Glomerular endothelial cell (primary cell): ENCODE data around the gene JAM3. TPM values are rescaled to one million over a fixed set of nuclear protein-coding genes. Genes with fewer than 3 reads are reported as not detected.
"Not testable (repeated sequence)": the region's sequence is repeated elsewhere in the genome, so short reads cannot be mapped to it uniquely, and the experiment has no call there.

Experiments used
- DNase-seq: peaks from one replicate; pipeline ENCODE4 v3.0.0-alpha.2; 2011; ENCODE audit warnings: low read depth, low spot score; ENCODE audit errors: extremely low read depth
- total RNA-seq: library from RNA; depleted of rRNA; stranded (reverse); fragments of >200 nt; gene quantifications from 2 replicates; pipeline ENCODE4 v1.2.3, GENCODE V29; 2015

JAM3 gene
- total RNA-seq, 1 donor from 2014 or later: 108 TPM

GRCh38 chr11:134098566-134099184 lies 29.8 kb downstream of the JAM3 start:
- no peak for DNase-seq

- no peak for DNase-seq
Observed at GRCh38 chr11:134100171-134100570, 31.3 kb downstream of the JAM3 start.

- no peak for DNase-seq
Observed at GRCh38 chr11:134101282-134101681, 32.4 kb downstream of the JAM3 start.

- DNase-seq: no peak
Observed at GRCh38 chr11:134110252-134110815, 41.5 kb downstream of the JAM3 start.

GRCh38 chr11:134113787-134114186 lies 44.9 kb downstream of the JAM3 start:
- not testable (repeated sequence) for DNase-seq

GRCh38 chr11:134116210-134116609 lies 47.3 kb downstream of the JAM3 start:
- no peak for DNase-seq

GRCh38 chr11:134118006-134118405 lies 49.1 kb downstream of the JAM3 start:
- DNase-seq: no peak

- no peak for DNase-seq
Observed at GRCh38 chr11:134119094-134119493, 50.2 kb downstream of the JAM3 start.

GRCh38 chr11:134120143-134120850 lies 51.4 kb downstream of the JAM3 start:
- DNase-seq: no peak

GRCh38 chr11:134120921-134121526 lies 52.2 kb downstream of the JAM3 start:
- no peak for DNase-seq

GRCh38 chr11:134124660-134125451 lies 56.0 kb downstream of the JAM3 start:
- DNase-seq: no peak

- no peak for DNase-seq
Observed at GRCh38 chr11:134125507-134125906, 56.6 kb downstream of the JAM3 start.

GRCh38 chr11:134126217-134126822 lies 57.4 kb downstream of the JAM3 start:
- no peak for DNase-seq

- no peak for DNase-seq
Observed at GRCh38 chr11:134131628-134132244, 62.9 kb downstream of the JAM3 start.

GRCh38 chr11:134132808-134133207 lies 63.9 kb downstream of the JAM3 start:
- DNase-seq: no peak

GRCh38 chr11:134134167-134134566 lies 65.3 kb downstream of the JAM3 start:
- DNase-seq: no peak

- DNase-seq: no peak
Observed at GRCh38 chr11:134138376-134138775, 69.5 kb downstream of the JAM3 start.

GRCh38 chr11:134139303-134139872 lies 70.5 kb downstream of the JAM3 start:
- no peak for DNase-seq

GRCh38 chr11:134139873-134140331 lies 71.0 kb downstream of the JAM3 start:
- DNase-seq: no peak
